ENCODE data around the gene PIK3AP1. TPM values are rescaled to one million over a fixed set of nuclear protein-coding genes. Genes with fewer than 3 reads are reported as not detected.
"Not testable (repeated sequence)": the region's sequence is repeated elsewhere in the genome, so short reads cannot be mapped to it uniquely, and the experiment has no call there.

PIK3AP1 gene
- total RNA-seq, 4 donors from 2014 or later, result 4.7 to 16.6 (median 8.8) TPM

- H3K27me3 ChIP-seq, result no peaks in the 10 kb centered on the region
- no peaks in the 10 kb centered on the region for H3K9me3 ChIP-seq
- WGBS, result 74% methylated on average over 5 of the region's 5 CpGs
- no peak overlapping the region for H3K27ac ChIP-seq (replicated peaks in 1 of 4)
- H3K4me1 ChIP-seq, result no peaks in the 10 kb centered on the region
- intact Hi-C loops (cut with DNase I), result no loop called here
- no peak overlapping the region for H3K4me3 ChIP-seq
- no peak for DNase-seq (ENCODE audit: extremely low spot score)
- TF ChIP-seq EP300 (IDR thresholded peaks at IDR 0.05) (no peak), CTCF (IDR thresholded peaks at IDR 0.05) (no peak), POLR2AphosphoS5 (IDR thresholded peaks at IDR 0.05) (no peak), POLR2A (IDR thresholded peaks at IDR 0.05; ENCODE audit: low read depth) (no peak)
- H3K36me3 ChIP-seq, result peaks cover 32 to 81% (median 56%) of the 10 kb centered on the region in 4 donors
Measured at GRCh38 chr10:96548589-96548988, 171.7 kb downstream of the PIK3AP1 start.

- WGBS, result 93% methylated on average over 10 of the region's 10 CpGs
Measured at GRCh38 chr10:96545558-96545957, 174.8 kb downstream of the PIK3AP1 start.

More at GRCh38 chr10:96545558-96545957, 174.8 kb downstream of the PIK3AP1 start:
- H3K9me3 ChIP-seq; H3K27me3 ChIP-seq; DNase-seq (ENCODE audit: extremely low spot score); H3K4me3 ChIP-seq; H3K4me1 ChIP-seq; intact Hi-C loops (cut with DNase I); H3K27ac ChIP-seq (replicated peaks in 1 of 4): not testable (repeated sequence)
- H3K36me3 ChIP-seq, result peaks cover 24 to 75% (median 51%) of the 10 kb centered on the region in 4 donors

Small RNA genes within 50 kb of the gene (small RNA-seq; reads per million reads assigned to genes)
- gene RNA5SP324, result 0 to 0.08 (median 0) reads per million in 3 donors
- gene RNU6-1274P, result 0 reads per million in 3 donors

Other genes with a start within 250 kb of the PIK3AP1 start
- 1 to 10 TPM in 1 of 4 donors, under 1 TPM in 3; 0.17 to 2.1 (median 0.27) TPM for gene TLL2, start 206.6 kb downstream of the PIK3AP1 start, total RNA-seq
- gene TM9SF3, start 133.5 kb downstream of the PIK3AP1 start, total RNA-seq, result 100 to 1,000 TPM in 1 of 4 donors, 10 to 100 TPM in 3; 72.0 to 110 (median 90.5) TPM
- gene LCOR, start 111.8 kb upstream of the PIK3AP1 start, total RNA-seq, result 10 to 100 TPM; 23.1 to 43.2 (median 29.4) TPM